HG03039 (cell line): ENCODE measurements around the gene SP3.

Source experiments
- ATAC-seq: cut with Tn5 transposase; IDR thresholded peaks from one replicate; pipeline ENCODE4 v1.9.1; 2021; ENCODE audit warnings: mild to moderate bottlenecking, moderate library complexity; ENCODE audit not compliant: unreplicated experiment

Gene SP3

DNA sequence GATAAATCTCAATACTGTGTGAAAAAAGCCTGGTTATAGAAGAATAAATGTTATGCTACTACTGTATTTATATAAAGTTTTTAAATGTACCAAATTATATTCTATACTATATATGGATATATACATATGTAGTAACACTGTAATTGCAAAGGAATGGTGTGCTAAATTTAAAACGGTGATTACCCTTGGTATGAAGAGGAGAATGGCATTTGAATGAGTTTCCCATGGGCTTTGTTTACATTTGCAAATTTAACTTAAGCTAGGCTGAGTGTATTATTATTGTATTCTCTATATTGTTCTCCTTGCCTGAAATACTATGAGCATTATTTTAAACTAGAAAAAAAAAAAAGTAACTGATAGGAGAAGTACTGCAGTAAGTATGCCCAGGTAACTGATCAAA lies 4.7 kb upstream of the SP3 start:
- no peak for ATAC-seq

DNA sequence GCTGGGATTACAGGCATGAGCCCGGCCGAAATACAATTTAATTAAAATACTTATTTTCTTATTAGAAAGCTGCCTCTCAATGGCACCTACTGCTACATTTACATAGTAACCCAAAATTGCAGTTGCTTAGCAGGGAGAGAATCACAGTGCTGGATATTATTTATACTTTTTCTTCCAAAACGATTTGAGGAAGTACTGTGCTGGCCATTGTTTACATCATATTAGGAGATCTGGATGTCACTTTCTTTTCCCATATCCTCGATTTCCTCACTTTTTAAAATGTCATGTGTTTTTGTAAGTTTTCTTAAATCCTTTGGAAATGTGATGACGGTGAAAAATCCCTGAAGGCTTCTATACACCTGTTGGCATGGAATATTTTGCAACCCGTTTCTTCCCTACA lies 3.4 kb upstream of the SP3 start:
- ATAC-seq = no peak

DNA sequence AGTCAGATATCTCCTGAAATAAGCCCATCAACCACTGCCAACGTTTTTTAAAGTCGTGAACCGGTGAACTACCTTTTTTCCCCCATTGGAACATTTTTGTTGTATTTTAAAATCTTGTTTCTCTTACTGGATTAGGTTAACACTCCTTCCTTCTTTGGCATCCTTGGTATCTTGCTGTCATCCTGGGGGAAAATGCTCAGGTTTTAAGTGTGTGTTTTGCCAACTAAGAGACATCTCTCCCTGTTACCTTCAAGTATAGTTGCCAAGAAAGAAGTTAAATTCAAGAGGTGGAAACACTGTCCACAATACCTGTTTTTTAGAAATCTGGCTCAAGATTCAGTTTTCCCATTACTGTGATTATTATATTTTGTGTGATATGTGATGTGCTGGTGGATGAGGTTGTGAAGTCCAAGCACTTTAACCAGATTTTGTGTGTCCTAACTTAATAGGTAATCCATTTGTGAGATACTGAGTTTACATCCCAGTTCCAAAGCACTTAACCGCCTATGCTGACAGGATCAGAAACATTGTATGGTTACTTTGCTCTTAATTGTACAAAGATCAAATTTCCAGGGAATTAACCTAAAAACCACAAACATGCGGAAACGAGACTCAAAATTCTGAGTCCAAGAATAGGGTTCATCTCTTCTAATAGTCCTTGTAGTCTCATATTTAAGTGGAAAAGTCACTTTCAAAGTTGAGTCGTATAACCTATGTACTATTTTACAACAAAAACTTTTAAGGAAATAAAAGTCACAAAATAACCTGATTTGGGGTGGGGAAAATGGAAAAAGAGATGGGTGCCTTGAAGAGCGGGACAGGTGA lies 1.3 kb upstream of the SP3 start:
- ATAC-seq = no peak

DNA sequence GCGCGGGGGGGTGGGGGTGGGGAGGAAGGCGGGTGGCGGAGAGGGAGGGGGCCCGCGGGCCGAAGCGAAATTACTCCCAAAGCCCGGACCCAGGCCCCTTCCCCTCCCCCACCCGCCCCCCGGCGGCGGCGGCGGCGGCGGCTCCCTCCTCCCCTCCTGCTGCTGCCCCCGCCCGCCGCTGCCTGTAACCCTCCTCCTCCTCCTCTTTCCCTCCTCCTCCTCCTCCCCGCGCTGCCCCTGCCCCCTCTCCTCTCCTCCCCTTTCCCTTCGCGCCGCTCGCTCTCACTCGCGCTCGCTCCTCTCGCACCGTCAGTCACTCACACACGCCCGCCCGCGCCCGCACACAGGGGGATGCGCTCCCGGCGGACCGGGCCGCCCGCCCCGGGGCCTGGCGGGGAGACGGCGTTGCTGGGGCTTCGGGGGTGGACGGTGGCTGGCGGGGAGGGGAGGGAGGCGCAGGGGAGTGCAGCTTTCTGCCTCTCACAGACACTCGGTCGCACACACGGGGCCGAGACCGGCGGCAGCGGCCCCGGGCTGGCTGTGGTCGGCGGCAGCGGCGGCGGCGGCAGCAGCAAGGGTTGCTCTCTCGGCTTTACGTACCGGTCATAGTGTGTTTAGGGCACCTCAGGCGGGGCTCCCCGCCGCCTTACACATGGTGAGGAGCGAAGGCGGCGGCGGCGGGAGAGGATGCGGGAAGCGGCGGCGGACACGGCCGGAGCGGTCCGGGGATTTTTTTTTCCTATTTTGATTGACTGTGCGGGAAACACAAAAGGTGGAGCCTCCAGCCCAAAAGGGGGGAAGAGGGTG lies 405 bp downstream of the SP3 start:
- peak; percentile 22 for ATAC-seq

DNA sequence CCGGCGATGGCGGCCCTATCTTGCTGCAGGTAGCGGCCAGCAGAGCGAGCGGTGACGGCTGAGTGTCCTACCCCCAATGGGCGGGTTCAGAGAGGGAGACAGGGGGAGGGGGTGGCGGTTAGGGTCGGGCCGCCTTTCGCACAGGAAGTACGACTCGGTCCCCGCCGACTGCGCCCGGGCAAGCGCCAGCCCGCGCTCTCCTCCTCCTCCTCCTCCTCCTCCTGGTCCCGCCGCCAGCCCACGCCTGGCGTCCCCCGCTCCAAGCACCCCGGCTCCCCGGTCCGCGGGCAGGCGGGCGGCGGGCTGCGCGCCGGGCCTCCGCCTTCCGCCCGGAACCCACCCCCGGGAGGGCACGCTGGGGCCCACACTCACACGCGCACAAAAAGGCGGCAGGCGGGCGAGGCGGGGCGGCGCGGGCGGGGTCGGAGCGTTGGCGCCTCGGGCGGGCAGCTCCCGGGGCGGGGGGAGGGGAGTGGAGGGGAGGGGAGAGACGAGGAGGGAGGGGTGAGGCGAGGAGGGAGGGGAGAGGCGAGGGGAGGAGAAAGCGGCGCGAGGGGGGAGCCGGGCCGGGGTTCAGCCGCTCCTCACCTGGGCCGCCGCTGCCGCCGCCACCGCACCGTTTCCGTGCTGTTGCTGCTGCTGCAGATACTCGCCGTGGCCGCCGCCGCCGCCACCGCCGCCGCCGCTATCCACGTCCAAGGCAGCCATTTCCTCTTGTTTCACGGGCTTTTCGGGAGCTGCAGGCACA lies 1.2 kb downstream of the SP3 start:
- peak; percentile 43 for ATAC-seq

DNA sequence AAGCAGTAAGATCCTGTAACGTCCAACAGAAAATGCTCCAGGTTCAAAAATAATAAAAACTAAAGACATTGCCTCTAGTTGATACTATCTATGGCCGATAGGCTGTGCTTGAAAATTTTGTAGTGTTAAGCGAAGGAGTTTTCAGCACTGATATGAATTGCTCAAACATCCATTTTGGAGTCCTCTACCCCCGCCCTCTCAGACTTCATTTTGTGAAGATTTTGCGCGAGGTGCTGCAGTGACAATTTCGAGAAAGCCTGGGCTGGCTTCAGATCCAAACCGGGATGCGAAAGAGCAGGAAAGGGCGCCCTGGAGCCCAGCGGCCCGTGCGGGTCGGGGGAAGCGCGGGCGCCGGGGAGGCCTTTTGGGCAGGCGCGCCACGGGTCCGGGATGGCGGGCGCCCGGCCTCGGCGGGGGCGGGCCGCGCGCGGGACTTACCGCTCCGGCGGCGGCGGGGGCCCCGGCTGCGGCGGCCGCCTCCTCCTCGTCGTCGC lies 1.8 kb downstream of the SP3 start:
- peak; percentile 5 for ATAC-seq

DNA sequence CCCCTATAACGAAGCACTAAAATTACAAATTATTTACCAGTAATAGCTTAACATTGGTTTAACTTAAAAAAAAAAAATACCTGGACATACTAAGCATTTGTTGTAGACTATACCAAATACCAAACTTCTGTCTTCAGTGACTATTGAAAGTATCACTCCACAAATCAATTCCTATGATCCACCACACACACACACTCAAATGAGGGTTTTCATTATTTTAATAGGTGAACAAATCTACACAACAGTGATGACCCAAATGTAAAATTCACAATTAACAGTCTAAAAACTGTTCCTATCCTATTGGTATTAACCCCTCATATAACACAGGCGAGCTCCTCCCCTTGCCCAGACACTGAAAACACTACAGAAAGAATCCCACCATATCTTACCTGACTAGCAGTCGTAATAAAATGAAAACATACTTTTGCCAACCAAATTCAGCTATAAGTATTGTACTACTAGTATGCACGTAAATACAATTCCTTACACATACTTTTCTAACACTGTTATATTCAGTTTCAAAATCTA lies 2.5 kb downstream of the SP3 start:
- no peak for ATAC-seq

DNA sequence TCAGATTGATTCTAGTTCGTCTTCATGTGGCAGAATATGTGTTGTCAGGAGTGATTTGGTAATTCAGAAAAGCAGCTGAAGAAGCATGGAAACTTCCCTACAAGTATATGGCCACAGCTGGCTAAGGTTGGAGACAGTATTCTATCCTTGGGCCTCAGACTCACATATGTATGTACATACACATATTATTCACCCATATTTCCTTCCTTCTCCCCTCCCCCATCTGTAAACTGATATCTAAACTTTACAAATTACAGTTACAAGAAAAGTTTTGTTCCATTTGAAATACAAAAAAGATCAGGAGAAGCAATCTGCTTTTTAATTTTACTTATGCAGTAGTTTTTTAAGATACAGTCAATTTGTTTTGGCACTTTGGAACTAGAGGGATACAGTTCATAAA lies 3.1 kb downstream of the SP3 start:
- ATAC-seq = no peak

DNA sequence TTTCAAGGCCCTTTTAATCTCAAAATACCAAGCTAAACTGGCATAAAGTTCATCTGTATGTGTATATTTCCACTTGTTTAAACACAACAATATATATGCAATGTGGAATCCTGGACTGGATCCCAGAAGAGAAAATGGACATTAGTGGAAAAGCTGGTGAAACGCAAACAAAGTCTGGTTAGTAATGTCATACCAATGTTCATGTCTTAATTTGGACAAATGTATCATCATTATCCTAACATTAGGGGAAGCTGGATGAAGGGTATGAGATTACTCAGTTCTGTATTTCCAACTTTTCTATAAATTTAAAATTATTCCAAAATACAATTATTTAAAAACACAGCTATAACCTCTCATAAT lies 3.8 kb downstream of the SP3 start:
- ATAC-seq = no peak

DNA sequence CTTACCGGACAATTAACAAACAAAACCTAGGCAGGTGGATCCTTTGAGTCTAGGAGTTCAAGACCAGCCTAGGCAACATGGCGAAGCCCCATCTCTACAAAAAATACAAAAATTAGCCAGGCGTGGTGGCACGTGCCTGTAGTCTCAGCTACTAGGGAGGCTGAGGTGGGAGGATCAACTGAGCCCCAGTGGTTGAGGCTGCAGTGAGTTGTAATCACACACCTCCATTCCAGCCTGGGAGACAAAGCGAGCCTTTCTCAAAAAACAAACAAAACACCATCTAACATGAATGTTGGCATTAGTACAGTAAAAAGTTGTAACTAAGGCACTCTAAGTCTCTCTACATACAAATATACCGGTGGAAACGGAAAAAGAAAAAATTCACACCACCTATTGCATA lies 5.3 kb downstream of the SP3 start:
- ATAC-seq = no peak

DNA sequence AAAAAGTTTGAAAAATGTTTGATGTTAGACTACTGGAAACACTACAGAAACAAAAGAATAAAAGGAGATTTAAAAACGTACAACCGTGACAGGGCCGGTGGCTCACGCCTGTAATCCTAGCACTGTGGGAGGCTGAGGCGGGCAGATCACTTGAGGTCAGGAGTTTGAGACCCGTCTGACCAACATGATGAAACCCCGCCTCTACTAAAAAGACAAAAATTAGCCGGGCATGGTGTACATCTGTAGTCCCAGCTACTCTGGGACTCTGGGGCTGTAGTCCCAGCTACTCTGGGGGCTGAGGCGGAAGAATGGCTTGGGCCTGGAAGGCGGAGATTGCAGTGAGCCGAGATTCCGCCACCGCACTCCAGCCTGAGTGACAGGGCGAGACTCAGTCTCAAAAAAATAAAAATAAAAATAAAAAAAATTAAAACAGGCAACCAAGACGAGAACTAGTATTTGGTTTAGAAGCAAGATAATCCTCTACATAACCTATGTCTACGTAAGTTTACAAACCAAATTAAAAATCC lies 5.8 kb downstream of the SP3 start:
- ATAC-seq = no peak

DNA sequence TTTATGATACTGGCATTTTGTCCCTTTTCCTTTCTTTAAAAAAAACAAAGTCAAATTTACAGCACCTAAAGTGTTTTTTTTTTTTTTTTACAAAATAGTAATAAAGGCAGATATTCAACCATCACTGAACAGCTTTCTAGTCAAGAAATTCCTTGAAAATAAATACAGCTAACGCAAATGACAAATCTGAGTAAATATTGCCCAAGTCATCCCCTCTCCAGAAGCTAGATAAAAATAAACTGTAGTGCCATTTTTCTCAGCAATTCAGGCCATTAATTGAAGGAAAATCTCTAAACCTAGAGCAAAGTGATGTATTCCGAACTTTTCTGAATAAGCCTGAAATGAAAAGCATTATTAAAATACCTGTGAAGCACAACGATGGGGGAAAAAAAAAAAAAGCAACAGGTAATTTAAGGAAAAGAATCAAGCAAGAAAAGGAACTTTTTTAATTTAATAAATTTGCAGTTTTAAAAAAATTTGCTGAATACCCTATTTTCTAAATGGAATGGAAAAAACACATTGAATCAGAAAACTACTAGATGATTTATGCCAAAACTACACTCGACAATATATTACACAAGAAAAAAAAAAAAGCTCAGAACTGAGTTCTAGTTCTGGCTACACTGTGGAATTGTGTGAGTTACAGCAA lies 6.9 kb downstream of the SP3 start:
- no peak for ATAC-seq

DNA sequence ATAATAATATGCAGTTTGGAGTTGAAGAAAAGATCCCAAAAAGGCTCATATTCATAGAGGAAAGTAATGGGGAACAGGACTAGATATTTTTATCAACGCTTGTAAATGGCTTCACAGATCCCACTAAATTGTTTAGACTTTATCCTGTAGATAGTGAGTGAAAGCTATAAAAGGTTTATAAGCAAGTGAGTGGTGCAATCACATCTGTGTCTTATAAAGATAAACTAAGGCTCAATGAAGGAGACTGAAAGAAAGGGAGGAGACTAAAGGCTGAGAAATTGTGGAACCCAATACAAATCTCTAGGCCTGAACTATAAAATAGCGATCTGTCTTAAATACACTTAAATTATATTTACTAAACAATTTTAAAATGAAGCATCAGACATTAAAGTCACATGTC lies 7.7 kb downstream of the SP3 start:
- no peak for ATAC-seq

DNA sequence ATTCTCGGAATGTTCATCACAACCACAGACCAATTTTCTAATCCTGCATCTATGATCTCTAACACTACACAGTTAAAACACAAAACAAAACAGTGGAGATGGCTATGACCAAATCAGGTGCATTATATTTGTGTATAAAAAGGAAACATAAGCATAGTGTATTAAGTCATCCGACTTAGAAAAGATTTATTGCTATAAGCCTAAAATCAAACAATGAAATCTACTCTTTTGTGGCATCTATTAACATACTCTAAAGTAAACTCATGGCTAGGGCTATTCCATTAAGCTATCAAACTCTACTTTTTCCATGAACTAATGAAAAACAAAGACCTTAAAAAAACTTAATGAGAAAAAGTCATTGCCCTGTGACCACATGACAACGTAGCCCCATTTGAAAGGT lies 8.7 kb downstream of the SP3 start:
- ATAC-seq = no peak

DNA sequence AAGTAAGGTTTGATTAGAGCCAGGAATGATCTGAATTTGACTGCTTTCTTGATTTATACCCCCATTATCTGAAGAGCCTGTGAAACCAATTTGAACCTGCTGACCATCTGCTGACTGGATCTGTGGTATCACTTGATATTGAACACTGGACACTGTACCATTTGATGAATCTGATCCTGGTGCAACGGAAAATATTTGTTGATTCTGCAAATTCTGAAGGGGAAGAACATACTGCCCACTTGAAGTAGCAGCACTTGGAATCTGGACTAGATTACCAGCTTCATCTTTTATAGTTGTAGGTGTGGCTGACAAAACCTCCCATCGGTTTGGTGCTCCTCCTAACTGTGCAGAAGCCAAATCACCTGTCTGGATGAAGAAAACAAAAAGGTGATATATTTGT lies 9.3 kb downstream of the SP3 start:
- ATAC-seq = no peak

DNA sequence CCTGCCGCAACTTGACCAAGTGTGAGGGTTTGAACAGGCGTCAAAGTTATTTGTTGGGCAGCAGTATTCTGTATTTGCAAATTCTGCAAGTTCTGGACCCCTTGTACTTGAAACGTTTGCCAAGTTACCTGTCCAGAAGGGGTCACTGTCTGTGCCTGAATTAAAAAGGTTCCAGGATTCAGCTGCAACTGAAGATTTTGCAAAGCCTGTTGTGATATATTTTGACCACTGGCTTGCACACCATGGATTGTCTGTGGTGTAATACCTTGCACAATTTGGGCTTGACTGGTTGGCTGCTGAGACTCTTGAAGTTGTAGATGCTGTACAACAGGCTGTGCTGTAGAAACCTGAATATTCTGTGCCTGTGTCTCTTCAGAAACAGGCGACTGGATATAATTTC lies 10.2 kb downstream of the SP3 start:
- no peak for ATAC-seq

DNA sequence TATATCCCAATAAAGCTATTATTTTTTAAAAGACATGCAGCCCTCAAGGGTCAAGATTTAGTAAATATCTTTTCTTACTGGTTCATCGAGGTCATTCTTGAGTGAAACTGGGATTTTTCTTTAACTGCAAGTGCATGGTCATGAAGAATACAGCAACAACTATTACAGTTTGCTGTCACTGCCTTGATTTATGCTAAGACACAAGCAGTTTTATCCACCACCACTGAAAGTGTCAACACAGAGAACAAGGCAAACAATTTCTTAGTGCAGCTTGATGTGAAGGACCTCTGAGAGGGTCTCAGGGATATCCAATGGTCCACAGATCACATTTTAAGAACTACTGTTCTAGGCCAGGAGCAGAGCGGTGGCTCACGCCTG lies 12.1 kb downstream of the SP3 start:
- ATAC-seq = no peak

DNA sequence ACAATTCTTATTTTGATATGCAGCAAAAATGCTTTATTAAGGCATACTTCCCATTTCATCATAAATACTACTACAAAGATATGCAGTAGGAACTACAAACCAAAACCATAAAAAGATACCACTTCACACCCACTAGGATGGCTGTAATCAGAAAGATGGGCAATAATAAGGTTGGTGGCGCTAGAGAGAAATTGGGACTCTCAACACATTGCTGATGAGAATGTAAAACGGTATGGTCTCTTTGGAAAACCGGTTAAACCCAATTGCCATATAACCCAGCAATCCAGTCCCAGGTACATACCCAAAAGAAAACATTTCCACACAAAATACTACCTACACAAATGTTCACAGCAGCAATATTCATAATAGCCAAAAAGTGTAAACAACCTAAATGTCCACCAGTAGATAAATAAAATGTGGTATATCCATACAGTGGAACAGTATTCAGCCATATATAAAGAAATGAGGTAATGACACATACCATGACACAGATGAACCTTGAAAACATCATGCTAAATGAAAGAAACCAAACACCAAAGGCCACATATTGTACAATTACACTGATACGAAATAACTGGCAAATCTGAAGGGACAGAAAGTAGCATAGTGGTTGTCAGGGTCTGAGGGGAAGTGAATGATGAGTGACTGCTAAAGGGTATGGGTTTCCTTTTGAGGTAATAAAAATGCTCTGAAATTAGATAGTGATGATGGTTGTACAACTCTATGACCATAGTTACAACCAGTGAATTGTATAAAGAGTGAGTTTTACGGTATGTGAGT lies 12.7 kb downstream of the SP3 start:
- ATAC-seq = no peak

DNA sequence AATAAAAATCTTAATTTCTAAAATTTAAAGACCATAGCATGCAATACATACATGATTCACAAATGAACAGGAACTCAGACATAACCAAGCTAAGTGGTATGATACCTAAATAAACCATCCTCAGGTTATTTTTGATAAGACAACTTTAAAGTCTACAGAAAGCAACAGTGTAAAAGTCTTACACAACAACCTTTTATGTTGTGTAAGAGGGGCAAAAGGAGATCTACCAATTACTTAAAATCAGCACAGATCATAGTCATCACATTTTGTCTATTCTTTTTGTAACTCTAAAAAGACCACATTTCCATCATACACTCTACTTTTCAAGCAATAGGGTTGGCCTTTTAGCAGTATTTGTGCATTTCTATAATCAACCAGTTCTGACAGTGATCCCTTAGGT lies 16.3 kb downstream of the SP3 start:
- no peak for ATAC-seq

DNA sequence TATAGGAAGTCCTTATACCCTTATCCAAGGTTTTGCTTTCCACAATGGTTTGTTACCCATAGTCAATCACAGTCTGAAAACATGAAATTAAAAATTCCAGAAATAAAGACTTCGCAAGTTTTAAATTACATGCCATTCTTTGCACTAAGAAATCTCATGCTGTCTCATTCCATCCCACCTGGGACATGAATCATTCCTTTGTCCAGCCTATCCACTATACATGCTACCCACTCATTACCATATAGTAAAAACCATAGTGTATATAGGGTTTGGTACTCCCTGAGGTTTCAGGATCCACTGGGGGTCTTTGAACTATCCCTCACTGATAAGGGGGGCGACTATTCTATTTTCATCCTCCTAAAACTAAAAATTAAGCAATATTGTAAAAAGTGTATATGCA lies 17.0 kb downstream of the SP3 start:
- ATAC-seq = no peak
